Activated CD4-positive, alpha-beta T cell treated with anti-CD3 and anti-CD28 coated beads, Interleukin-2, amount 50 U/mL, for 4 hours (primary cell): ENCODE results near the gene SUGCT.
"Not testable (repeated sequence)": the region's sequence is repeated elsewhere in the genome, so short reads cannot be mapped to it uniquely, and the experiment has no call there.

Experiments used
- DNase-seq, 2 experiments: peaks; one replicate each; pipeline ENCODE4 v3.0.0-alpha.2; 2020

The SUGCT gene

GRCh38 chr7:40202851-40203250, 68.0 kb downstream of the SUGCT start:
- no peak for DNase-seq

- no peak for DNase-seq
These were observed 69.8 kb downstream of the SUGCT start for GRCh38 chr7:40204581-40204980.

GRCh38 chr7:40205992-40206391, 71.2 kb downstream of the SUGCT start:
- DNase-seq: no peak

GRCh38 chr7:40211276-40212003, 76.6 kb downstream of the SUGCT start:
- DNase-seq: no peak

- DNase-seq: no peak
These were observed 78.5 kb downstream of the SUGCT start for GRCh38 chr7:40213291-40213690.

- DNase-seq: no peak
These were observed 79.1 kb downstream of the SUGCT start for GRCh38 chr7:40213856-40214255.

- DNase-seq: not testable (repeated sequence)
These were observed 83.8 kb downstream of the SUGCT start for GRCh38 chr7:40218612-40219011.

- no peak for DNase-seq
These were observed 85.1 kb downstream of the SUGCT start for GRCh38 chr7:40219917-40220316.

- no peak for DNase-seq
These were observed 85.7 kb downstream of the SUGCT start for GRCh38 chr7:40220421-40220911.

- no peak for DNase-seq
These were observed 87.0 kb downstream of the SUGCT start for GRCh38 chr7:40221836-40222235.

- DNase-seq: no peak
These were observed 88.8 kb downstream of the SUGCT start for GRCh38 chr7:40223451-40224127.

- no peak for DNase-seq
These were observed 95.3 kb downstream of the SUGCT start for GRCh38 chr7:40230101-40230500.

GRCh38 chr7:40231796-40232195, 97.0 kb downstream of the SUGCT start:
- DNase-seq: no peak

GRCh38 chr7:40232242-40232893, 97.6 kb downstream of the SUGCT start:
- DNase-seq: no peak

GRCh38 chr7:40234046-40234445, 99.2 kb downstream of the SUGCT start:
- DNase-seq: no peak

GRCh38 chr7:40234666-40235065, 99.9 kb downstream of the SUGCT start:
- no peak for DNase-seq

- no peak for DNase-seq
These were observed 102.9 kb downstream of the SUGCT start for GRCh38 chr7:40237731-40238130.

GRCh38 chr7:40239755-40240303, 105.0 kb downstream of the SUGCT start:
- DNase-seq: no peak

GRCh38 chr7:40243076-40243475, 108.3 kb downstream of the SUGCT start:
- no peak for DNase-seq

GRCh38 chr7:40244226-40244625, 109.4 kb downstream of the SUGCT start:
- no peak for DNase-seq

GRCh38 chr7:40248681-40249080, 113.9 kb downstream of the SUGCT start:
- DNase-seq: no peak

GRCh38 chr7:40253444-40253843, 118.6 kb downstream of the SUGCT start:
- not testable (repeated sequence) for DNase-seq

GRCh38 chr7:40263752-40264390, 129.1 kb downstream of the SUGCT start:
- no peak for DNase-seq
